CD14-positive monocyte (primary cell): Measurements from ENCODE around the gene CLEC17A. TPM values are rescaled to one million over a fixed set of nuclear protein-coding genes. Genes with fewer than 3 reads are reported as not detected.
A peak's percentile ranks its signal among the peaks of the same experiment; 100 is the strongest.

Experiments
- DNase-seq, 3 donors: peaks; one replicate each; pipeline ENCODE4 v3.0.0-alpha.2; 2011 to 2022
- H2AFZ ChIP-seq: 2 replicates; pipeline ENCODE4 v1.6.0; 2012; ENCODE audit warnings: mild to moderate bottlenecking, low read depth, low read length, inconsistent platforms; ENCODE audit not compliant: insufficient read depth, poor library complexity, severe bottlenecking
- H3K27ac ChIP-seq, 2 donors: 1 replicate in 1 of 2; 2 replicates in 1 of 2; pipeline ENCODE4 v1.5.1; 2012 to 2013; ENCODE audit warnings: low read length in 2 of 2, control low read depth in 1 of 2, inconsistent platforms in 1 of 2, low read depth in 1 of 2, mild to moderate bottlenecking in 1 of 2
- H3K27me3 ChIP-seq, 2 donors: one replicate each; pipeline versions ENCODE4 v1.6.0 to v1.6.1; 2011 to 2013; ENCODE audit warnings: low read length in 2 of 2; ENCODE audit not compliant: control insufficient read depth in 2 of 2, insufficient read depth in 2 of 2
- H3K36me3 ChIP-seq, 2 donors: replicated peaks in 1 of 2; 1 replicate in 1 of 2; 2 replicates in 1 of 2; pipeline versions ENCODE4 v1.5.1 to v1.6.1; 2012 to 2013; ENCODE audit warnings: low read length in 2 of 2, control low read depth in 1 of 2, inconsistent platforms in 1 of 2, mild to moderate bottlenecking in 1 of 2; ENCODE audit not compliant: insufficient read depth in 2 of 2, control insufficient read depth in 1 of 2
- H3K4me1 ChIP-seq, 2 donors: 1 replicate in 1 of 2; 2 replicates in 1 of 2; pipeline versions ENCODE4 v1.5.1 to v1.6.1; 2012 to 2013; ENCODE audit warnings: low read length in 2 of 2, control low read depth in 1 of 2, inconsistent platforms in 1 of 2, mild to moderate bottlenecking in 1 of 2, moderate library complexity in 1 of 2; ENCODE audit not compliant: insufficient read depth in 2 of 2, control insufficient read depth in 1 of 2
- H3K4me2 ChIP-seq: replicated peaks from 2 replicates; pipeline ENCODE3; 2012; ENCODE audit warnings: low read length, moderate library complexity, mild to moderate bottlenecking; ENCODE audit not compliant: poor library complexity, severe bottlenecking; ENCODE audit errors: extremely low read depth
- H3K4me3 ChIP-seq, 3 experiments: fragments of 200-600 bp in 1 of 3; sonication (generic) in 1 of 3; replicated peaks in 1 of 3; 1 replicate in 2 of 3; 2 replicates in 1 of 3; pipeline ENCODE4 v1.5.1; 2011 to 2013; ENCODE audit warnings: low read length in 3 of 3, mild to moderate bottlenecking in 3 of 3, control low read depth in 2 of 3, low read depth in 2 of 3, inconsistent platforms in 1 of 3, moderate library complexity in 1 of 3
- H3K79me2 ChIP-seq: 2 replicates; pipeline ENCODE4 v1.6.0; 2012; ENCODE audit warnings: mild to moderate bottlenecking, control low read depth, inconsistent platforms, low read length, moderate library complexity; ENCODE audit not compliant: insufficient read depth
- H3K9ac ChIP-seq: 2 replicates; pipeline ENCODE4 v1.6.0; 2017; ENCODE audit warnings: low read length, mild to moderate bottlenecking; ENCODE audit not compliant: insufficient read depth, poor library complexity, severe bottlenecking
- H3K9me3 ChIP-seq, 2 donors: replicated peaks in 1 of 2; 1 replicate in 1 of 2; 2 replicates in 1 of 2; pipeline versions ENCODE4 v1.5.1 to v1.6.1; 2012 to 2013; ENCODE audit warnings: low read length in 2 of 2, control low read depth in 1 of 2; ENCODE audit not compliant: control insufficient read depth in 1 of 2, insufficient read depth in 1 of 2
- H4K20me1 ChIP-seq: 2 replicates; pipeline ENCODE4 v1.6.0; 2012; ENCODE audit warnings: mild to moderate bottlenecking, low read length, control low read depth, moderate library complexity; ENCODE audit not compliant: insufficient read depth
- H3K27ac Mint-ChIP-seq, 7 donors: one replicate each; pipeline ENCODE4 v1.8.0; 2020; ENCODE audit warnings: mild to moderate bottlenecking in 7 of 7, mixed read lengths in 7 of 7, moderate library complexity in 6 of 7, inconsistent platforms in 2 of 7
- H3K27me3 Mint-ChIP-seq, 3 donors: one replicate each; pipeline ENCODE4 v1.8.0; 2021 to 2022; ENCODE audit warnings: low read depth in 3 of 3, mild to moderate bottlenecking in 3 of 3, mixed read lengths in 3 of 3, moderate library complexity in 3 of 3, inconsistent platforms in 1 of 3
- H3K36me3 Mint-ChIP-seq, 2 donors: one replicate each; pipeline ENCODE4 v1.8.0; 2020; ENCODE audit warnings: mixed read lengths in 2 of 2, inconsistent platforms in 1 of 2, mild to moderate bottlenecking in 1 of 2
- H3K4me1 Mint-ChIP-seq: one replicate; pipeline ENCODE4 v1.8.0; 2020; ENCODE audit warnings: mild to moderate bottlenecking, mixed read lengths
- H3K4me3 Mint-ChIP-seq, 2 donors: one replicate each; pipeline ENCODE4 v1.8.0; 2020; ENCODE audit warnings: mild to moderate bottlenecking in 2 of 2, mixed read lengths in 2 of 2, moderate library complexity in 1 of 2
- H3K9me3 Mint-ChIP-seq, 7 donors: one replicate each; pipeline ENCODE4 v1.8.0; 2020 to 2022; ENCODE audit warnings: mixed read lengths in 7 of 7, mild to moderate bottlenecking in 6 of 7, moderate library complexity in 6 of 7, inconsistent platforms in 2 of 7
- WGBS: methylation state at CpG from one replicate; pipeline ENCODE4 v1.1.5; 2013; ENCODE audit warnings: missing lambda C conversion rate; ENCODE audit not compliant: insufficient coverage; 5-methylcytosine and 5-hydroxymethylcytosine counted together
- intact Hi-C, 2 donors: fragments of 100-400 bp; cut with micrococcal nuclease; formaldehyde crosslinking; loops; one replicate each; pipeline versions ENCODE4 v1.15.0 to v1.15.1; 2023
- polyA plus RNA-seq, 3 donors: library from polyadenylated mRNA; depleted of rRNA in 1 of 3; unstranded in 2 of 3; stranded (reverse) in 1 of 3; fragments of 300-500 nt in 2 of 3; fragments of >200 nt in 1 of 3; fragmentation: Illumina TruSeq in 2 of 3; gene quantifications; 1 replicate in 2 of 3; 2 replicates in 1 of 3; pipeline ENCODE4 v1.2.3, GENCODE V29; 2012 to 2021
- TF ChIP-seq, protein P1 (sequence below): fragments of 200-600 bp; IDR thresholded peaks from one replicate; pipeline ENCODE4 v1.8.0; 2022; ENCODE audit warnings: antibody characterized with exemption, mild to moderate bottlenecking

Gene CLEC17A
- polyA plus RNA-seq, 3 donors = 0.62 to 3.4 (median 2.6) TPM

DNA sequence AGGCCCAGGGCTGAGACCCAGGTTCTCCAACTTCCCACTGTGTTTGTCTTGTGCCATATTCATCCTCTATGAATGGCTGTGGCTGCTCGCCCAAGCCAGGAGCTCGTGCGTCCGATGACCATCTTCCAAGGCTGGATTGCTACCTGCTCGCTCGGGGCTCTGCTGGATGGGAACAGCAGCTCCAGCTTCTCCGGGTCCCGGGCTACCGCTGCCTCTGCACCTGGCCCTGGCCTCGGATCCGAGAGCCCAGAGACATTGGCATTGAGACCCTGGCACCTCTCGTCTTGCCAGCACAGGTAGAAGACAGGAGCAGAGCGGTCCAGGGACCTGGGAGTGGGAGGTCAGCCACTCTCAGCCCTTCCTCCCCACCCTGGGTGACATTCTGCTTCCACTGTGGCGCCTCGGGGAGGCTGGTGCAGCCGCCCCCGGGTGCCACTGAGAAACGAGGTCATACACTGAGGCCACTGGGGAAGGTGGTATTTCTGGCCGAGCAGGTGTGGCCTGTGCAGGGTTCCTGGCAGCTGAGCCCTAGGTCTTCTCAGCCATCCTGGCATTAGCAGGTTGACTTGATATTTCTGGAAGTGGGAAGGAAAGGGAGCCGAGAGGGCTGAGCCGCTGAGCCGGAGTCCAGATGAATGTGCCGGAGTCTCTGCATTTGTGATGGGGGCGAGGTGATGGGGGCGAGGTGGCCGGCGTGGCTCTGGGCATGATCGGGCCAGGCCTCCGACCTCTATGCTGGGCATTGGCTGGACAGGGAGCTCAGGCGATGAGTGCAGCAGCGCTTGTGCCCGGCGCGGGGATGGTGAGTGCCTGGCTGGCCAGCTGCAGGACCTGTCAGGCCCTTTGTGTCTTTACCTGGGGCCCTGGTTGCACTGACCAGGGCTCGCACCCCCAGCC is 29.6 kb upstream of the CLEC17A start:
- WGBS = 98% methylated on average over 30 of the region's 35 CpGs
- H3K36me3 Mint-ChIP-seq = peaks cover 16 to 32% of the 10 kb centered on the region in 2 donors
- H3K4me1 ChIP-seq = peaks cover 21 to 22% of the 10 kb centered on the region in 2 donors
- no peak overlapping the region for H2AFZ ChIP-seq
- H3K9ac ChIP-seq = no peak overlapping the region
- peaks cover 28% of the 10 kb centered on the region for H3K4me1 Mint-ChIP-seq
- no peak overlapping the region for H3K4me2 ChIP-seq
- H4K20me1 ChIP-seq = peaks cover 14% of the 10 kb centered on the region
- H3K27me3 ChIP-seq = no peaks in the 10 kb centered on the region
- intact Hi-C loops = loop anchor here in 1 of 2 donors (10.0 kb wide), 1 partner anchor 342 kb away; no protein-coding TSS in a partner anchor
- peaks cover 26% of the 10 kb centered on the region for H3K79me2 ChIP-seq
- TF ChIP-seq, protein P1, sequence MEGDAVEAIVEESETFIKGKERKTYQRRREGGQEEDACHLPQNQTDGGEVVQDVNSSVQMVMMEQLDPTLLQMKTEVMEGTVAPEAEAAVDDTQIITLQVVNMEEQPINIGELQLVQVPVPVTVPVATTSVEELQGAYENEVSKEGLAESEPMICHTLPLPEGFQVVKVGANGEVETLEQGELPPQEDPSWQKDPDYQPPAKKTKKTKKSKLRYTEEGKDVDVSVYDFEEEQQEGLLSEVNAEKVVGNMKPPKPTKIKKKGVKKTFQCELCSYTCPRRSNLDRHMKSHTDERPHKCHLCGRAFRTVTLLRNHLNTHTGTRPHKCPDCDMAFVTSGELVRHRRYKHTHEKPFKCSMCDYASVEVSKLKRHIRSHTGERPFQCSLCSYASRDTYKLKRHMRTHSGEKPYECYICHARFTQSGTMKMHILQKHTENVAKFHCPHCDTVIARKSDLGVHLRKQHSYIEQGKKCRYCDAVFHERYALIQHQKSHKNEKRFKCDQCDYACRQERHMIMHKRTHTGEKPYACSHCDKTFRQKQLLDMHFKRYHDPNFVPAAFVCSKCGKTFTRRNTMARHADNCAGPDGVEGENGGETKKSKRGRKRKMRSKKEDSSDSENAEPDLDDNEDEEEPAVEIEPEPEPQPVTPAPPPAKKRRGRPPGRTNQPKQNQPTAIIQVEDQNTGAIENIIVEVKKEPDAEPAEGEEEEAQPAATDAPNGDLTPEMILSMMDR = no peak
- H3K9me3 Mint-ChIP-seq = no peaks in the 10 kb centered on the region
- no peak overlapping the region for H3K4me3 Mint-ChIP-seq
- H3K27me3 Mint-ChIP-seq = peaks cover 0 to 2% (median 0%) of the 10 kb centered on the region in 3 donors
- H3K27ac Mint-ChIP-seq = peak overlapping the region in 2 of 7 donors; percentile 32 to 61
- H3K4me3 ChIP-seq = no peak overlapping the region
- DNase-seq = no peak
- no peaks in the 10 kb centered on the region for H3K9me3 ChIP-seq
- H3K36me3 ChIP-seq = peaks cover 4 to 14% of the 10 kb centered on the region in 2 donors
- H3K27ac ChIP-seq = no peak overlapping the region

DNA sequence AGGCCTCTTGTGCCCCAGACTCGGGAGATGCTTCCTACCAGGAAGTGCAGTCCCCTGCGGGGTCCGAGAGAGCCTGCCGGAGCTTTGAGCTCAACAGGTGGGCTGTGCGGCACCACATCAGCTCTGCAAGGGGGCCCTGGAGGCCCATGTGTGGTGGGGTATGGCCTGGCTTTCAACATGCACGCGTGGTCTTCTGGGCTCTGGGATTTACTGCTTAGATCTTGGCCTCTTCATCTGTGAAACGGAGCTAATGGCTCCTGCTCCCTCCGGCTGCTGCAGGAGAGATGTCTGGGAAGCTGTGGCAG is 29.0 kb upstream of the CLEC17A start:
- H3K4me1 Mint-ChIP-seq = peaks cover 28% of the 10 kb centered on the region
- Histone ChIP-seq H3K36me3 (peaks cover 4 to 10% of the 10 kb centered on the region in 2 donors), H2AFZ (no peak overlapping the region), H3K4me2 (no peak overlapping the region), H3K4me3 (no peak overlapping the region), H3K9ac (no peak overlapping the region), H3K27ac (no peak overlapping the region), H3K79me2 (peaks cover 31% of the 10 kb centered on the region), H3K27me3 (no peaks in the 10 kb centered on the region), H3K4me1 (peaks cover 21 to 22% of the 10 kb centered on the region in 2 donors), H4K20me1 (peaks cover 14% of the 10 kb centered on the region), H3K9me3 (no peaks in the 10 kb centered on the region)
- H3K27me3 Mint-ChIP-seq = peaks cover 0 to 2% (median 0%) of the 10 kb centered on the region in 3 donors
- H3K9me3 Mint-ChIP-seq = no peaks in the 10 kb centered on the region
- intact Hi-C loops = loop anchor here in 1 of 2 donors (10.0 kb wide), 1 partner anchor 341 kb away; no protein-coding TSS in a partner anchor
- TF ChIP-seq, protein P1 = no peak
- no peak for DNase-seq
- peak overlapping the region in 1 of 7 donors; percentile 64 for H3K27ac Mint-ChIP-seq
- H3K4me3 Mint-ChIP-seq = no peak overlapping the region
- WGBS = 87% methylated on average over 8 of the region's 9 CpGs
- H3K36me3 Mint-ChIP-seq = peaks cover 13 to 28% of the 10 kb centered on the region in 2 donors
